PC-9 (cell line): ENCODE measurements around the gene HMMR.

ENCODE experiments used
- EZH2 ChIP-seq: fragments of 200-600 bp; sonication (generic); IDR thresholded peaks from 2 replicates; pipeline ENCODE4 v1.8.0; 2017; ENCODE audit warnings: antibody characterized with exemption, low read depth
- TF ChIP-seq, protein P1 (sequence below): fragments of 200-600 bp; sonication (generic); conservative IDR thresholded peaks from 2 replicates; pipeline ENCODE4 v1.6.1; 2017; ENCODE audit warnings: mixed run types, antibody characterized with exemption, mild to moderate bottlenecking, moderate library complexity

DNA sequence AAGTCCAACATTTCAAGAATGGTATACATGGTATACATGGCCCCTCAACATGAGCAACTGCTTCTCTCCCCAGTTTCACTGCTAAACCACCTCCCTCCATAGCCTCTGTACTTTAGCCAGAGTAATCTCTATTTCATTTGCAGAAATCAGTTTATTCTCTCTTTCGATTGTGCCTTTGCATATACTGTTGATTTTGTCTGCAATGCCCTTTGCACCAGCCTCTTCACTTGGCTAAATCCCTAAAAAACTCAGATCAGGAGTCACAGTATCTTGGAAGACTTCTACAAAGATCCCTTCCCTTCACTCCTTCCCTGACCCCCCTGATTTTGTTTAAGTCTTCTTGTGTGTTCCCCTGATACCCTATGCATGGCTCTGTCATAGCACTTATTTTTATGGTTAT, 27.9 kb upstream of the HMMR start:
- TF ChIP-seq, protein P1, sequence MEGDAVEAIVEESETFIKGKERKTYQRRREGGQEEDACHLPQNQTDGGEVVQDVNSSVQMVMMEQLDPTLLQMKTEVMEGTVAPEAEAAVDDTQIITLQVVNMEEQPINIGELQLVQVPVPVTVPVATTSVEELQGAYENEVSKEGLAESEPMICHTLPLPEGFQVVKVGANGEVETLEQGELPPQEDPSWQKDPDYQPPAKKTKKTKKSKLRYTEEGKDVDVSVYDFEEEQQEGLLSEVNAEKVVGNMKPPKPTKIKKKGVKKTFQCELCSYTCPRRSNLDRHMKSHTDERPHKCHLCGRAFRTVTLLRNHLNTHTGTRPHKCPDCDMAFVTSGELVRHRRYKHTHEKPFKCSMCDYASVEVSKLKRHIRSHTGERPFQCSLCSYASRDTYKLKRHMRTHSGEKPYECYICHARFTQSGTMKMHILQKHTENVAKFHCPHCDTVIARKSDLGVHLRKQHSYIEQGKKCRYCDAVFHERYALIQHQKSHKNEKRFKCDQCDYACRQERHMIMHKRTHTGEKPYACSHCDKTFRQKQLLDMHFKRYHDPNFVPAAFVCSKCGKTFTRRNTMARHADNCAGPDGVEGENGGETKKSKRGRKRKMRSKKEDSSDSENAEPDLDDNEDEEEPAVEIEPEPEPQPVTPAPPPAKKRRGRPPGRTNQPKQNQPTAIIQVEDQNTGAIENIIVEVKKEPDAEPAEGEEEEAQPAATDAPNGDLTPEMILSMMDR, result no peak
- TF ChIP-seq EZH2, result no peak
